Measurements from ENCODE around the gene BCKDHA.

BCKDHA gene

DNA sequence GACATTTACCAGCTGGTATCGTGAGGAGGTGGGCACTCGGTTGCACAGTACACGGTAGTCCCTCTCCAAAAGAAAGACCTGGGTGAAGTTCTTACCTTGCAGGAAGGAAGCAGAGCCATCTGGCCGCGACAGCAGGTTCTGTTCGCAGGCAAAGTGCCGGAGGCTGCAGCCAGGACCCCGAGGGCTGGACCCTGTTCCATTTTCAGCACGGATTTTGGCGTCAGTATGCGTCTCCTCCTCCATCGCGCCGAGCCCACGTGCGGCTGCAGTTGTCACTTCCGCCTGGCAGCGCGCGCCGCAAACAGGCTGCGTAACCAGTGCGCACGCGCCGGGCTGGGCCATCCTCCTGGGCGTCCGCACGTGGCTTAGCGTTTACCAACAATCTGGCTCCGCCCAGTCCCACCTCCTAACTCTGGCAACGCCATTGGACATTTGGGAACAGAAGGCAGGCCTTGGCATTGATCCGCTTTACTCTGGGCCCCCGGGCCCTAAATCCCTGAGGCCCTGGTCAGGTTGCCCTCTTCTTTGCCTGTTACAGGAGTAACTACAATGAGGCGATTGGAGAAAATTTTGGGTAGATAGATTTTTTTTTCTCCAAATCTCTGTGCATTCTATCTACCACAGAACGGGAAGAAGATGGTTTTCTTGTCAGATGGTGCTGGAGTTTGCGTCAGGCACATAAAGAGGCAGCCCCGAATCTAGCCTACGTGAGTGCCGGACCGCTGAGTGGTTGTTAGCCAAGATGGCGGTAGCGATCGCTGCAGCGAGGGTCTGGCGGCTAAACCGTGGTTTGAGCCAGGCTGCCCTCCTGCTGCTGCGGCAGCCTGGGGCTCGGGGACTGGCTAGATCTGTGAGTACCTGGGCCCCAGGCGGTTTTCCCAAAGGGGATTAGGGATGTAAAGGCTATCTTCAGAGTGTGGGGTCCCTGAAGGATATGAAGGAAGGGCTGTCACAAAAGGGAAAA is at the start of gene BCKDHA, which contains the start of gene EXOSC5:
BCKDHA (plus strand) TSS at position 733 of the 964 bp plus-strand sequence; CDS start at position 743, 10 bp downstream.
EXOSC5 (minus strand) TSS at position 274 of the 964 bp plus-strand sequence; CDS start at position 243, 31 bp downstream.
- peak; percentile 99 for DNase-seq (ENCODE audit: low read depth)

DNA sequence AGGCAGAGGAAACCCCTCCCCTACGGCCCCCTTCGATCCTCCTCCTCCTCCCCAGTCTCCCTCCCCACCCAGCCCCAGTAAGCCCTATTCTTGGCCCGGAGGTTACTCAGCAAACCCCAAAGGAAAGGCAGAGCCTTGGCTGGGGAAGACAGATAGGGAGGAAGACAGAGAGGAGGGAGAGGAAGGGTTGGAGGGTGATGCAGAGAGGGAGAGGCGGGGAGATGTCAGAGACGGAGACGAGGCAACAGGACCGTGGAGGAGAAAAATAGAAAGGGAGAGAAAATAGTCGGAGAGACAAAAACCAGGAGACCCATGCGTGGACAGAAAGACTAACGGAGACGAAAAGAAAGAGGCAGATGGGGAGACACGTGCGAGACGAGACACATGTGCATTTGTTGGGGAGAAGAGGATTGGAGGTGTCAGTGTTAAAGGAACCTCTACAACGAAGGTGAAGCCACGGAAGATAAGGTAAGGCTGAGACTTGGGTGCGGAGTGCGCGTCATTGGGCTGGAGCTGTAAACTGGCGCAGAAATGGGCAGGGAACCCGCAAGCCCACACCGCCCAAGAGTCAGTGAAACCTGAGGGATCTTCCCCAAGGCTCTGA is 46.8 kb upstream of the BCKDHA start:
- peak; percentile 89 for DNase-seq (ENCODE audit: low read depth)

DNA sequence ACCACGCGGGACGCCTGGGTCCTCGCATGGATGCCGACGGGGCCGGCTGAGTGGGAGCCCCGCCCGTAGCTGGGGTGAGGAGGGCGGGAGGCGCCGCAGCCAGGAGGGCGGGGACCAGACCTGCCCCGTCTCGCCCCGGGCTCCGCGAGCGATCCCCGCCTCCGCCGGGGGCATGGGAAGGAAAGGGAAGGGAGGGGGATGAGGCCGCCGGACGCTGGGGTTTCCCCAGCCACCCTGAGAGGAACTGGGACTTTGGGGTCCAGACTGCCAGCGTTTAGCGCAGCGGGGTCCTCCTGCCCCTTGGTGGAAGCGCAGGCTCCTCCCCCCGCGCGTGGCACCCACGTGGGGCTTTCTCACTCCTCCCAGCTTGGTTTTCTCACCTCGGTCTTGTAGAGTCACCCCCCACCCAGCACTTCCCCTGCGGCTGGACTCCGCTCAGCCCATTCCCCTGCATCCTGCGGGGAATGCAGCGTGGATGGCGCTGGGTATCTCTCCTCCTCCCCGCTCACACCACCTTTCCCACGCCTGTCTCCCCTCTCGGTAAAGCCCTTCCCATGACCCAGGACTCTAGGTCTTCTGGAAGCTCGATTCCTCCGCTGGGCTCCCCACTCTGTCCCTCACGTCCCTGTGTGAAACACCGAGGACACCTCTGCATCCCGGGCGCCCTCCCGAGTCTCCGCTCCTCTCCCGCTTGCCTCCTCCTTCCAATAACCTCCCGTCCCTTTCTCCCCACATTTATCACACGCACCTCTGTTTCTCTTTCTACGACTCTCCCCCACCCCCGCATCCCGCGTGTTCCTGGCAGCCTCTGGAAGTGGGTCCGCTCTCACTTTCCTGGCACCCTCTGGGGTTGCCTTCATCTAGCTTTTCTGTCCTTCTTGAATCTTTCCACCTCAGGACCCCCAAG is 46.0 kb upstream of the BCKDHA start:
- DNase-seq (ENCODE audit: low read depth) = peak; percentile 91

DNA sequence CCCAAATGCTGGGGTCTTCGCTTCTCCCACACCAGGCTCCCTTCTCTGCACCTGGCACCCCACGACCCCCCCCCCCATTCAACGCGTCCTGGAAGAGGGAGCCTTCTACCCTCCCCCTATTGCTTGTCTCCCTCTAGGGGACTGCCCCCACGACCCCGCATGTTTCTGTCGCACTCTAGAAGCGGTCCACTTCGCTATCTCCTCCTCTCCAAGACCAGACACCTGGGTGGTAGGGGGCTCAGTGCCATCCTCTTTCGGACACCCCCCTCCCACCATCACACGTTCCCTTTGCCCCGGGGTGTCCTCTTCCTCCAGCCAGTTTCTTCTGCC is 45.4 kb upstream of the BCKDHA start:
- no peak for DNase-seq (ENCODE audit: low read depth)

DNA sequence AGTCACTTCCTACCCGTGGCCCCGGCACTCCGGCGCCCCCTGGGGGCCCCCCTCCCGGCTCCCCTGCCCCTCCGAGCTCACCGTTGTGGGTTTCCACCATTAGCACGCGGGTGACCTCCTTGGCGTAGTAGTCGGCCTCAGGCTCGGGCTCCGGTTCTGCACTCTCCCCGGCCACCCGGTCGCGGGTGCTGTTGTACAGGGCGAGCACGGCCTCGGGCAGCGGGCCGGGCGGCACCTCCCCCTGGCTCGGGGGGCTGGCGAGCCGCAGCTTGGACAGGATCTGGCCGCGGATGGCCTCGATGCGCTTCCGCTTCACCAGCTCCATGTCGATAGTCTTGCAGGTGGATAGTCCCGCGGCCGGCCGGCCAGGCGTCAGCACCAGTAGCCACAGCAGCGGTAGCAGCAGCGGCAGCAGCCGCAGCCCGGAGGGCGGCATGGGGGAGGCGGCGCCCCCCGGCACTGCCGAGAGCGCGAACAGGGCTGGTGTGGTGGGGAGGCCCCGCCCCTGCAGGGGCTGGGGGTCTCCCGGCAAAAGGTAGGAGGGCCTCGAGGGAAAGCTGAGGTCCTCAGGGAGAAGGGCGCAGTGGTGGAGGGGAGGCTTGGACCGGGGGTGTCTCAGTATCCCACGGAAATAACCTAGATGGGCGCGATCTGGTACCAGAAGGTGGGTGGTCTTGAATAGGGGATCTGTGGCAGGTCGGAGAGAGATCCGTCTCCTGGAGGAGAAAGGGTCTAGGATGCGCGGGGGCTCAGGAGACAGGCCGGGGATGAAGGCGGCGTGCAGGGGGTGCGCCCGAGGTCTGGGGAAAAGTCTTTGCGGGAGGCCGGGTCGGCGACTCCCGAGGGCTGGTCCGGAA is 44.8 kb upstream of the BCKDHA start:
- peak; percentile 54 for DNase-seq (ENCODE audit: low read depth)

DNA sequence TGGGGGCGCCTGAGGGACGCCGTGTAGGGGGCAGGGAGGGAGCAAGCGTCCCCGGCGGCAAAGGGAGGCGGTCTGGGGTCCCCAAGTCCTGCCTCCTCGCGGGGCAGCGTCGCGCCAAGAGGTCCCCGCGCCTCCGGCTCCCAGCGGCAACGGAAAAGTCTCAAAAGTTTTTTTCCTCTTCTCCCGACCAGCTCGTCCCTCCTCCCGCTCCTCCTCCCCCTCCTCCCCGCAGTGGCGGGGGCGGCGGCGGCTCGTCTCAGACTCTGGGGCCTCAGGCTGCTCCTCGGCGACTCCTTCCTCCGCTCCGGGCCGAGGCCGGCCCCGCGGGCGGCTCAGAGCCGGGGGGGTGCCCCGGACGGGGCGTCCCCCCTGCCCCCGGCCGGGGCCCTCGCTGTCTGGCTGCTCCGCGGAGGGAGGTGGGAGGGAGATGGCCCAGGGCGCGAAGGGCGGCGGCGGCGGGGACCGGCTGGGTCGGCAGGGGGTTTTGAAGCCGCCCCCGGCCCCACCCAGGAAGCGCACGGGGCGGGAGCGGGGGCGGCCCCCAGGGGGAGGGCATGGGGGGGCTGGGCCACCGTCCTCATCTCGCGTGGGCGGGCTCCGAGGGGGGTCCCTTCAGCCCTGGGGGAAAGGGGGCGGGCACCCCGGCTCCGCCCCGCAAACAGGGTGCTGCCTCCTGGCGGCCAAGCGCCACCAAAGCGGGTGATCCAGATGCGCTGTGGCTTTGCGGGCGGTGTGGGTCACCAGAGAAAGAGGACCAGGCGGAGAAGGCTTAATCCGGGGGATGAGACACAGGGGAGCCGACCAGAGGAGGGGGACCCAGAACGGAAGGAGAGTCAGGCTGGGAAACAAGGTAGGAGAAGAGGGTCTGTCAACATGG is 43.9 kb upstream of the BCKDHA start, which contains the start of gene TGFB1:
TGFB1 (minus strand) TSS at position 457 of the 877 bp plus-strand sequence. CDS start 878 bp downstream, outside the sequence.
- DNase-seq (ENCODE audit: low read depth) = peak; percentile 84

DNA sequence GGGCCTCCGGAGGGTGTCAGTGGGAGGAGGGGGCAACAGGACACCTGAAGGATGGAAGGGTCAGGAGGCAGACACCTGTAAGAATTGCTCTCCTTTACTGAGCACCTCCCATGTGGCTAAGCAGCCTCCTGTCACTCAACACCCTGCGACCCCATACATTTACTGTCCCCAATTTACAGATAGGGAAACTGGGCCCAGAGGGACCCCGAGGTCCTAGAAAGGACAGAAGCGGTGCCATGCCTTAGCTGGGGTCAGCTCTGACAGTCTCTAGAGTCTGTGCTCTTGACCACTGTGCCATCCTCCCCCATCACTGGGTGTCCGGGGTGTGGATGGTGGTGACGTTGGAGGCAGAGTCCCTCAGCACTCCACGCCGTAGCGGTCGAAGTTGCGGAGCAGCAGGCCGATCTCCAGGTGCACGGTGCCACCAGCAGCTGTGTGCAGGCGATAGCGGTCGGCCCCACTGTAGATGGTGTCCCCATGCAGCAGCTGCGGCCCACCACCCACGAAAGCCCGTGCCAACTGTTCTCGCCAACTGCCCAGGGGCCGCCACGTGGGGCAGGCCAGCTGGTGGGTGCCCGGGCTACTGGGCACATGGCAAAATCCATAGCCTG is 43.2 kb upstream of the BCKDHA start:
- no peak for DNase-seq (ENCODE audit: low read depth)

DNA sequence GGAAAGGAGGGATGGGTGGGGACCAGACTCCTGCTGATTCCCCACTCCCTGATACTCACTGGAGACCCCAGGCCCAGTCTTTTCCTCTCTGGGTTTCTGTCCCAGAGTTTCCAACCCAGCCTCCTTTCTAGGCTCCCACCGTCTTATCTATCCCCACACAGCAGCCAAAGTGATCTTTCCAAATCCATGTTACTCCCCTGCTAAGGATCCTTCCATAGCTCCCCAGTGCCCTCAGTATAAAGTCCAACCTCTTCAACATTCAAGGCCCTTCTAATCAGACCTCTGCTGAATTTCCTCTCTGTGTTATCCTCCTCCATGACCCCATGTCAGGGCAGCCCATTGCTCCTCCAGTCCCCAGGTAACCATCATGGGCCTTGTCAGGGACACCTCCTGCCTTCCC is 42.6 kb upstream of the BCKDHA start:
- no peak for DNase-seq (ENCODE audit: low read depth)

DNA sequence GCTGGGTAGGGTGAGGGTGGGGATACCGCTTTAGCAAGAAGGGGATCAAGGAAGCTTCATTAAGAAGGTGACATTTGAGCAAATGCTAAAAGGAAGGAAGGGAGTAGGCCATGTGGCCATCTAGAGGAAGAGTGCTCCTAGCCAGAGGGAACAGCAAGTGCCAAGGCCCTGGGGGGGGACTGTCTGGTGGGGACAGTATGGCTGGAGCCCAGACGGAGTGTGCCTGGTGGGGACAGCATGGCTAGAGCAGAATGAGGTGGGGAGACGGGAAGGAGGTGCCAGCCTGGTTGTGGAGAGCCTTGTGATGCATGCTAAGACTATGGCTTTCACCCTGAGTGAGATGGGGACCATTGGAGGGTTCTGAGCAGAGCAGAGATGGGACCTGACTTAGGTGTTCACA is 41.8 kb upstream of the BCKDHA start:
- no peak for DNase-seq (ENCODE audit: low read depth)

DNA sequence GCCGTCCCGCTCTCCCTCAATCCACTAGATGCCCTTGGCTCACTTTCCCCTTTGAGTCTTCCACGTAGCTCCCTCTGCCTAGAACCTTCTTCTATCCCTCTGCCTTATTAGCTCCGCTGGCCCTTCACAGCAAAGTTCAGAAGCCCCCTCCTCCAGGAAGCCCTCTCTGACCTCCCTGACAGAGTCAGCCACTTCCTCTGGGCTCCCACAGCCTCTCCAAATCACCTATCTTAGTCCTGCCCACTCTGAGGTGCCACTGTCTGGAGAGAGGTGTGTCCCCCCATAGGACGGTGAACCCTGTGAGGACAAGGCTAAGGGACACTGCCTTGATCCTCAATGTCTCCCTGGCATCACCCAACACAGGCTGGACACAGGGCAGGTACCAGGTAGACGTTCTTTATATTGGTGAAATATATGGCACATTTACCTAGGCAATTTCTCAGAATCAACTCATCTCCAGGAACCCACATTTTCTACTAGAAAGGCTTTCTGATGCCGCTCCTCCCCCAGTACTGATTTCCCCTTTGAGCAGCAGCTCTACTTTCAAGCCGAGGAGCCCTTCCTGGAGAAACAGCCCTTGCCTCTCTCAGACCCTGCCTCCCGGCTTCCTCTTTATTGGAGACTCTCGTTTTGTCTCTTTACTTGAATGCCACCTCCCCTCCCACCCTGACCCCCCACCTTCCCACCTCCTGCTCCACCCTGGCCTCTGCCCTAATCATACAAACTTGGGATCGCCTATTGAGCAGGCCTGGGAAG is 40.5 kb upstream of the BCKDHA start:
- no peak for DNase-seq (ENCODE audit: low read depth)

DNA sequence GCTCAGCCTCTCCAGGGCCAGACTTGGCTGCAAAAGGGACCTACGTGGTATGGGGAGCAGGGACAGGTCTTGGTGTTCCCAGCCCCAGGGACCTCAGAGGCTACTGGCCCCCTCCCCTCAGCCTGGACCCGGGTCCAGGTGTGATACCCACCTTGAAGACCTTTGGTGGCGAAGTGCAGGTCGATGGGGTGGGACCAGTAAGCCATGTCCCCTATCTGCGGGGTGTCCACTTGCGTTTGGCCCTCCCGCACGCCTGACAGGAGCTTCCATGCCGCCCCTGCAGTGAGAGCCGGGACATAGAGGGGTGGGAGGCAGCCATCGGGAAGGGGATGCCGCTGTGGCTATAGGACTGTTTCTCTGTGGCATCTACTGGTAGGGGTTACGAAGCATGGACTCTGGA is 39.9 kb upstream of the BCKDHA start:
- no peak for DNase-seq (ENCODE audit: low read depth)

DNA sequence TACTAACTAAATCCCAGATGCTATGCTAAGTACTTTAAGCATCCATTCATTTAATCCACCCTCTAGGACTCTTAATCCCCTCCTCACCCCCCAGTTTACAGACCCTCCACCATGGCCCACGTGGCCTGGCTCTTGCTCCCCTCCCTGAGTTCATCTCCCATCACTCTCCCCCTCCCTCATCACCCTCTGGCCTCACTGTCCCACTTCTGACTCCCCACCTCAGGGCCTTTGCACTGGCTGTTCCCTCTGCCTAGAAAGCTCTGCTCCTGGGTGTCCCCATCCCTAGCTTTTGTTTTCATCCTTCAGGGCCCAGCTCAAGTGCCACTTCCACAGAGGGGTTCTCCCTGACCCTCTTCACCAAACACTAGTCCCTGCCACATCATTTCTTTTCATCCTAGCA is 37.9 kb upstream of the BCKDHA start:
- DNase-seq (ENCODE audit: low read depth) = no peak

DNA sequence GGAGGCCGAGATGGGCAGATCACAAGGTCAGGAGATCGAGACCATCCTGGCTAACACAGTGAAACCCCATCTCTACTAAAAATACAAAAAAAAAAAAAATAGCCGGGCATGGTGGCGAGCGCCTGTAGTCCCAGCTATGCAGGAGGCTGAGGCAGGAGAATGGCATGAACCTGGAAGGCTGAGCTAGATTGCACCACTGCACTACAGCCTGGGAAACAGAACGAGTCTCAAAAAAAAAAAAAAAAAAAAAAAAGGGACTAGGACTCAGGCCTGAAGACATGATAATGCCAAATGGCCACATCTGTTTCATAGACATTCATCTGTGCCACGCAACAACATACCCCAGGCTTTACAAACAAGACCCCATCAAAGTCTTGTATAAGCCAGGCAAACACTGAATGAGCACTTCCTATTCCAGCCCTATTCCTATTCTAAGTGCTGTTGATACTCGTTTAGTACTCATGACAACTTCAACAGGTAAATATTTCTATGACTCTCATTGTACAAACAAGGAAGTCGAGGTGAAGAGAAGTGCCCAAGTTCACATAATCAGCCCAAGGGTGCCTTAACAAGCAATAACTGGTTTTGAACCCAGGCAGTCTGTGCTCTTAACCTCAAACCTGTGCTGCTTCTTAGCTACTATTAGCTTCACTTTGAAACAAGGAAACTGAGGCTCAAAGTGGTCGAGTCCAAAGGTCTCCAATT is 35.3 kb upstream of the BCKDHA start:
- DNase-seq (ENCODE audit: low read depth) = no peak

DNA sequence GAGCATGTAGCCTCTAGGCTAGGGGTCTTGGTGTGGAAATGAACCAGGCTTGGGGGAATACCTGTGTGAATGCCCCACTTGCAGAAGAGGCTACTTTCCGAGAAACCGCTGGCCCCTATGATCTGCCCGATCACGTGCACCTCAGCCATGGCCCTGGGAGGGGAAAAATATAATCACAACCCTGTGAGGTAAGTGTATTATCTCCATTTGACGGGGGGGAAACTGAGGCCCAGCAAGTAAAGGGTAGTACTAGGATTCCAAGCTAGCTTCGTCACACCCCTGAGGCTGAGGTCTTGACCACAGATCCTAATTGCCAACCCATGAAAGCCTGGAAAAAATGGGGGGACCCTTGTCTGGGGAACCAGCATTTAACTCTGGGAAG is 34.3 kb upstream of the BCKDHA start:
- no peak for DNase-seq (ENCODE audit: low read depth)

DNA sequence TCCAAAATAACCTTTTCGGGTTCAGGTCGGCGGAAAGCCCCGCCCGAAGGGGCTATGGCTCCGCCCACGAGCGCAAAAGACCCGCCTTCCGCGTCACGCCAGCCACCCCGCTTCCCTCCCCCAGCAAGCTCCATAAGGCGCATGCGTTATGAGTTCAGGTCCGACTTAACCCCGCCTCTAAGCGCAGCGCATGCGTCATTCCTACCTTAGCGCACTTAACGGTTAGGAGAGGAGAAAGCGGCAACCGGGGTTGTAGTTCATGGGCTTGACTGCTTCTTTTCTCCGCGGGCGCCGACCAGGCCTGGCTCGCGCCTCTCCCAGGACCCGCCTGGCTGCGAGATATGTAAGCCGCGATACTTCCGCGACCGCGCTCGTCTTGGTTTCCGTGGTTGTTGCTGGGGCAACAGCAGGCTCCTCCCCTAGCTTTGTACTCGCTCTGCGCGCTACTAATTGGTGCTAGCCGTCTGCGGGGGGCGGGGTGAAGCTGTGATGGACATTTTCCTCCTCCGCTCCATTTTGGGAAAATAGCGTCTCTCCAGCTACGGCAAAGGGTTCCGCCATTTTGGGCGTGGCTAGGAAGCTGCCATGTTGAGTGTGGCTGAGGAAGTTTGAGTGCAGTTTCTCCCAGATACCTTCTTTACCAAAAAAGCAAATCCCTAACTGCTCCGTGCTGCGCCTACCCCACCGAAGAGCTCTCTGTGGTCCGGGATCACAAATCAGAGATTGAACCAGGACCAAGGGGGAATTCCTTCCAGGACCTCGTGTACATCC is 33.7 kb upstream of the BCKDHA start, which contains the start of gene B9D2:
B9D2 (minus strand) TSS at position 397 of the 771 bp plus-strand sequence. CDS start 630 bp downstream, outside the sequence.
- DNase-seq (ENCODE audit: low read depth) = peak; percentile 95

DNA sequence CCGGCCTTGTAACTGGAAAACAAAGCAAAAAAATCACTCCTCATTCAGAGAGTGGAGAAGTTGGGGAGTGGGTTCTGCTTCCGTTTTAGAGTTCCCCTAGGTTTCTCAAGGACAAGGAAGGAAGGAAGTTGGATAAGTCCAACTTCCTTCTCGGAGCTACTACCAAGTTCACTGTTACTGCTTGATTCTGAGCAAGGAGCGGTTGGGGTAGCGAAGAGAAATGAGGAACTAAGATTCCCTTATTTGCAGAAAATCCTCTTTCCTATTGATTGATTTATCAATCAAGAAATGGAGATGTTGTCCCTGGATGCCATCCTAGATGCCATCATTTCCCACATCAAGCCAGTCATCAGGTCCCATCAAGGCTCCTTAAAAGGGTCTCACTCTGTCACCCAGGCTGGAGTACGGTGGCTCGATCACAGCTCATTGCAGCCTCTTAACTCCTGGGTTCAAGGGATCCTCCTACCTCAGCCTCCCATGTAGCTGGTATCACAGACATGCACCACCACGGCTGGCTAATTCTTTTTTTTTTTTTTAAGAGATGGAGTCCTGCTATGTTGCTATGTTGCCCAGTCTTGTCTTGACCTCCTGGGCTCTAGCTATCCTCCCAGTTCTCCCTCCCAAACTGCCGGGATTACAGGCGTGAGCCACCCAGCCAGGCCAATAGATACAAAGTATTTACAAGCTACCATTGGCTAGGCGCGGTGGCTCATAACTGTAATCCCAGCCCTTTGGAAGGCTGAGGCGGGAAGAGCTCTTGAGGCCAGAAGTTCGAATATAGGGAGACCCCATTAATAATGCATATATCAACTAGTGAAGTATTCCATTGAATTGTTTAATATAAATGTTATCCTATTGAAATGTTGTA is 32.9 kb upstream of the BCKDHA start:
- no peak for DNase-seq (ENCODE audit: low read depth)
